ENCODE measurements around the gene POLN. TPM values are rescaled to one million over a fixed set of nuclear protein-coding genes. Genes with fewer than 3 reads are reported as not detected.
"Not testable (repeated sequence)": the region's sequence is repeated elsewhere in the genome, so short reads cannot be mapped to it uniquely, and the experiment has no call there.

The POLN gene
- total RNA-seq, 2 donors from 2014 or later, result 7.8 to 8.0 TPM

DNA sequence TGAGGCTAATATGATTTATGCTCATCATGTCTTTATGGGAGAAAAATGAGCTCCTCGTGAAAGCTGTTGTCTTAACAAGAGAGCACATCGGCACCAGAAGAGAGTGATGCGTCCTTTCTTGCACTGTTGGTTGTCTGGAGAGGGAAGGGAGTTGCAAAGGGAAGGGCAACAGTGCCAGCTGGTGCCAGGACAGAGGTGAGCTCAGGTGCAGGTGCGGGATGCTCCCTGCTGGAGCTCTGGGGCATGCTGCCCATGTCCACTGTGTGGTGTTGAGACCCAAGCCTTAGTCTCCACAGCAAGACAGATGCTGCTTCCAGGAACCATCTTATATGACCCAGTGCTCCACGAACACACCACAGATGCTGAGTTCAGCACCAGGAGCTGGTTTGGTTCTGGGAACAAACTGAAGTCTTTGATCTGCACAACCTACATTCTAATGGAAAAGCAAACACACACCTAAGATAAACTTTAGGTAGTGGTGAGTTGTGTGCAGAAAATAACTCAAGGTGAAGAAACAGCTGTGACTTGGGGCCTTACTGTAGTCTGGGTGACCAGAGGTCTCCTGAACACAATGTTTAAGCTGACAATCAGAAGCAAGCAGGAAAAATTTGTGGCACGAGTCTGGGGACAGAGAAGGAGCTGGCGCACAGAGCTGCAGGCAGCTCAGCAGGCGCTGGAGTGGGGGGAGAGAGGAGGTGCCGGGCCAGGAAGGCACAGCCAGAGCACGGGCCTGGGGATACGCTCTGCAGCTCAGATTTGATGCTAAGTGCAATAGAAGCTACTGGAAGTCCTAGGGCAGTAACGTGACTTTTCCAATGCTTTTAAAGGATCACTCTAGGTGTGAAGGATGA lies 73.2 kb downstream of the POLN start:
- Mint-ChIP-seq H3K4me3 (no peak overlapping the region), H3K9me3 (no peaks in the 10 kb centered on the region), H3K36me3 (ENCODE audit: low read depth) (no peaks in the 10 kb centered on the region), H3K27me3 (no peaks in the 10 kb centered on the region), H3K4me1 (peaks cover 14% of the 10 kb centered on the region), H3K27ac (peak overlapping the region; percentile 26)
- no peak for ATAC-seq (replicated peaks)

DNA sequence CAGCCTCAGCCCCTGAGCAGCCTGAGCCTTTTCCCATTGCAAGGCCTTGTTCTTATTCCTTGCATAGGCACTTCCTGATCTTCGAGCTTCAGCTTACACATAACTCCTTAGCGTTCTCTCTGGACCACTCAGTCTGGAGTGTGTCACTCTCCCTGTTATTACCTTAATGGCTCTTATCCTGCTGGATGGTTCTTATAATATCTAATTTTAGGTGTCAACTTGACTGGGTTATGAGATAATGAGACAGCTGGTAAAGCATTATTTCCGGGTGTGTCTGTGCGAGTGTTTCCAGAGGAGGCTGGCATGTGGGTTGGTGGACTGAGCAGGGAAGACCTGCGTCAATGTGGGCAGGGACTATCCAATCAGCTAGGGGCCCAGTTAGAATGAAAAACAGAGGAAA lies 75.7 kb downstream of the POLN start:
- Mint-ChIP-seq H3K36me3 (ENCODE audit: low read depth) (no peaks in the 10 kb centered on the region), H3K9me3 (no peaks in the 10 kb centered on the region), H3K27ac (no peak overlapping the region), H3K4me1 (no peaks in the 10 kb centered on the region), H3K4me3 (no peak overlapping the region), H3K27me3 (no peaks in the 10 kb centered on the region)
- no peak for ATAC-seq (replicated peaks)

DNA sequence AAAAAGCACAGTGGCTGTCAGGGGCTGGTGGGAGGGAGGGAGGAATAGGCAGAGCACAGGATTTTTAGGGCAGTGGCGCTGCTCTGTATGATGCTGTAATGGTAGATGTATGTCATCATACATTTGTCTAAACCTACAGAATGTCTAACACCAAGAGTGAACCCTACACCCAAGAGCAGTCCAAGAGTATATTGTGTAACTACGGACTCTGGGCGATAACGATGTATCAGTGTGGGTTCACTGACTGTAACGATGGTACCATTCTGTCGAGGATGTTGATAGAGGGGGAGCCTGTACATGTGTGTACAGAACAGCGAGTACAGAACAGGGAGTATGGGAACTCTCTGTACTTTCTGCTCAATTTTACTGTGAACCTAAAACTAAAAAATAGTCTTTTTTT lies 76.5 kb downstream of the POLN start:
- Mint-ChIP-seq H3K4me3 (no peak overlapping the region), H3K9me3 (no peaks in the 10 kb centered on the region), H3K27ac (no peak overlapping the region), H3K4me1 (no peaks in the 10 kb centered on the region), H3K27me3 (no peaks in the 10 kb centered on the region), H3K36me3 (ENCODE audit: low read depth) (no peaks in the 10 kb centered on the region)
- ATAC-seq (replicated peaks), result no peak

DNA sequence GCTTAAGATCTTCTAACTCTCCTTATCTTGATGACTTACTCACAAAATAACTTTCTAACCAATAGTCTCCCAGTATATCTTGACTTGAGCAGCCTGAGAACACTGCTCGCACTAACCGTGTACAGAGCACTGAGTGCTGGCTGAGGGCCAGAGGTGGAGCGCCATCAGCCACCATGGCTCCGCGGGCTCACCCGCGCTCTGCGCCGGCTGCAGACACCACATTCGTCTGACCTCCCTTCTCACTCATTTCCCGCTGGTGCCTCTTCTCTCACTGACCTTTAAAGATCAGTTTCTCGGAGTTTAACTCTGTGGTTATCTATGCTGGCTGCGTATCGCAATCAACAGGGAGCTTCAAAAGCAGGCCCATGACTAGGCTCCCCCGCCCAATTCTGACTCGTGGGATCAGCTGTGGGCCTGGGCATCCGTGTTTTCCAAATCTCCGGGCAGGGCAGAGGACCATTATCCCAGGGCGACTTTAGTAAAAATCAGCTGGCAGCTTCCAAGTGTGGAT lies 78.6 kb downstream of the POLN start:
- no peaks in the 10 kb centered on the region for H3K36me3 Mint-ChIP-seq (ENCODE audit: low read depth)
- H3K4me3 Mint-ChIP-seq, result no peak overlapping the region
- no peak for ATAC-seq (replicated peaks)
- no peaks in the 10 kb centered on the region for H3K4me1 Mint-ChIP-seq
- no peaks in the 10 kb centered on the region for H3K27me3 Mint-ChIP-seq
- H3K9me3 Mint-ChIP-seq, result no peaks in the 10 kb centered on the region
- no peak overlapping the region for H3K27ac Mint-ChIP-seq

DNA sequence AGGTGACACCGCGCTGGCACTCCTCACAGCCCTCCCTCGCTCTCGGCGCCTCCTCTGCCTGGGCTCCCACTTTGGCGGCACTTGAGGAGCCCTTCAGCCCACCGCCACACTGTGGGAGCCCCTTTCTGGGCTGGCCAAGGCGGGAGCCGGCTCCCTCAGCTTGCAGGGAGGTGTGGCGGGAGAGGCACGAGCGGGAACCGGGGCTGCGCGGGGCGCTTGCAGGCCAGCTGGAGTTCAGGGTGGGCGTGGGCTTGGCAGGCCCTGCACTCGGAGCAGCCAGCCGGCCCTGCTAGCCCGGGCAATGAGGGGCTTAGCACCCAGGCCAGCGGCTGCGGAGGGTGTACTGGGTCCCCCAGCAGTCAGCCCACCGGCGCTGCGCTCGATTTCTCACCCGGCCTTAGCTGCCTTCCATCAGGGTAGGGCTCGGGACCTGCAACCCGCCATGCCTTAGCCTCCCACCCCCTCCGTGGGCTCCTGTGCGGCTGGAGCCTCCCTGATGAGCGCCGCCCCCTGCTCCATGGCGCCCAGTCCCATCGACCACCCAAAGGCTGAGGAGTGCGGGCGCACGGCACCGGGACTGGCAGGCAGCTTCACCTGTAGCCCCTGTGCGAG lies 80.7 kb downstream of the POLN start:
- H3K9me3 Mint-ChIP-seq; H3K4me3 Mint-ChIP-seq; H3K36me3 Mint-ChIP-seq (ENCODE audit: low read depth); H3K27me3 Mint-ChIP-seq; H3K4me1 Mint-ChIP-seq; ATAC-seq (replicated peaks); H3K27ac Mint-ChIP-seq: not testable (repeated sequence)

DNA sequence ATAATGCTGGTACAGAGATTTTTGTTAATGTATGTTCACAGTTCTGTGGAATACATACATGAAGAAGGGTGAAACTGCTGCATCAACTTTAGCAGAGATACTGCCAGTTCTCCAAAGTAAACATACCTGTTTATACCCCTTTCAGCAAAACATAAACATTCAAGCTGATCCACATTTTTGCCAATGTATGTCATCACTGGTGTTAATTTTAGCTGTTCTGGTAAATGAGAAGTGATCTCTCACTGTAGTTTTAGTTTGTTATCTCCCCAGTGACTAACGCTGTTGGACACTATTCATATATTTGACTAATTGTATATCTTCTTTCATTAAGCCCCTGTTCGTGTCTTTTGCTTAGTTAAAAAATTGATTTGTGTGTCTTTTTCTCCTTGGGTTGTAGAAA lies 82.0 kb downstream of the POLN start:
- Mint-ChIP-seq H3K4me3 (no peak overlapping the region), H3K27me3 (no peaks in the 10 kb centered on the region), H3K4me1 (no peaks in the 10 kb centered on the region), H3K27ac (no peak overlapping the region), H3K9me3 (no peaks in the 10 kb centered on the region), H3K36me3 (ENCODE audit: low read depth) (no peaks in the 10 kb centered on the region)
- ATAC-seq (replicated peaks), result no peak

DNA sequence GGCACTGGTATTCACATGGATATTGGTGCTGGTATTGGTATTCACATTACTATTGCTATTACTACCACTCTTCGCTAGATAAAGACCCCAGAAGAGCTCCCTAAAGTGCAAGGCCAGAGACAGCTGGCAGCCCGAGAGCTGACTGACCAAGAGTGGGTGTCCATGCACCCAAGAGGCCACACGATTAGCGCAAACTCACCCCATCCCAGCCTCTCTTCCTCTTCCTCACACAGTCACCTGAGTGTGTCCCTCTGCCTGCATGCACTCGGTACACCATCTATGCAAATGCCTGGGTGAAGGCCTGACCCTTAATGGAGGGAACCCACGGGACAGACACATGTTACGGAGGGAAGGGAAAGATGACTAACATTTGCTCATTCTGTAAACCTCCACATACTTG lies 86.7 kb downstream of the POLN start:
- H3K4me1 Mint-ChIP-seq, result no peaks in the 10 kb centered on the region
- H3K9me3 Mint-ChIP-seq, result no peaks in the 10 kb centered on the region
- no peaks in the 10 kb centered on the region for H3K36me3 Mint-ChIP-seq (ENCODE audit: low read depth)
- H3K4me3 Mint-ChIP-seq, result no peak overlapping the region
- no peaks in the 10 kb centered on the region for H3K27me3 Mint-ChIP-seq
- ATAC-seq (replicated peaks), result no peak
- no peak overlapping the region for H3K27ac Mint-ChIP-seq

DNA sequence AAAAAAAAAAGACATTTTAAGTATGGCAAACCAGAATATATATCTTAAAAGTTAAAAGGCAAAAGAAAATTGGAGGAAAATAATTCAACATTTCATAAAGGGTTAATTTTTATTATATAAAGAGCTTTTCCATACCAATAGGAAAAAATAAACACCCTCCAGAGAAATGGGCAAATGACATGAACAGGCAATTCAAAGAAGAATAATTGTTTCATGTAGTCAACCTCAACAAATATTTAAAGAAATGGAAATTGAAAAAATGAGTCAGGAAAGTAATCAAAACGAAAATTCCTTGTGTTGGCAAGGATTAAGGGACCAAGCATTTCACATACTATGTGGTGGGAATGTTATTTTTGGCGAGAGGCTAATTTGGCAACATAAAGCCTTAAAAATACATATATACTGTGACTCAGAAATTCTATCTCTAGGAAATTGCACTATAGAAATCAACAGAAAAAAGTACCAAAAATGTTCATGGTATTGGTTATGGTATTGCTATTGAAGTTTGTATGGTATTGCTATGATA lies 87.6 kb downstream of the POLN start:
- Mint-ChIP-seq H3K27ac (no peak overlapping the region), H3K9me3 (no peaks in the 10 kb centered on the region), H3K27me3 (no peaks in the 10 kb centered on the region), H3K4me3 (no peak overlapping the region), H3K4me1 (no peaks in the 10 kb centered on the region), H3K36me3 (ENCODE audit: low read depth) (no peaks in the 10 kb centered on the region)
- ATAC-seq (replicated peaks), result no peak

DNA sequence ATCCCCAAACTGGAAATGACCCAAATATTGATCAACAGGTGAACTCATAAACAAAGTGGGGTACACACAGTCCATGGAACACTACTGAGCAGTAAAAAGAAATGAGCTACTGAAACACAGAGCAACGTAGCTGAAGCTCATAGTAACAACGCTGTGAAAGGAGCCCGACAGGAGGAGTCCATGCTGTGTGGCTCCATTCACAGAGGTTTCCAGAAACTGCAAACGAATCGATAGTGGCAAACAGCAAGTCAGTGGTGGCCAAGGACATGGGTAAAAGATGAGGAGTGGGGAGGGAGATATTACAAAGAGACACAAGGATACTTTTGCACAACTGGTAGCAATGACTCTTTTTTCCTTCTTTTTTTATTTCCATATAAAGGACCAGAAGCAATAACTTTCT lies 90.4 kb downstream of the POLN start:
- Mint-ChIP-seq H3K4me3 (no peak overlapping the region), H3K36me3 (ENCODE audit: low read depth) (no peaks in the 10 kb centered on the region), H3K27ac (no peak overlapping the region), H3K9me3 (no peaks in the 10 kb centered on the region), H3K4me1 (no peaks in the 10 kb centered on the region), H3K27me3 (no peaks in the 10 kb centered on the region)
- no peak for ATAC-seq (replicated peaks)

DNA sequence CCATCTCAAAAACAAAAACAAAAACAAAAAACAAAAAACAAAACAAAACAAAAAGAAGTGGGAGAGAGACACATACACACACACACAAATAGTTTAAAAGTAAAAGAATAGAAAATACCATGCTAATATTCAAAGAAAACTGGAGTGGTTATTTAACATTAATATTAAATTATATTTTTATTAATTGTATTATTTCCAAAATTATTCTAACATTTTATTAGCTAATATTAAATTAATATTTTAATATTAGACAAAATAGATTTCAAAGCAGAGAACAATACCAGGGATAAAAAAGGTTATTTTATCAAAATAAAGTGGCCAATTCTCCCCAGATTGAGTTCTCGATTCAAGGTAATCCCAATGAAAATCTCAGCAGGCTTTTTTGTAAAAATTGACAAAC lies 91.8 kb downstream of the POLN start:
- H3K4me1 Mint-ChIP-seq, result no peaks in the 10 kb centered on the region

DNA sequence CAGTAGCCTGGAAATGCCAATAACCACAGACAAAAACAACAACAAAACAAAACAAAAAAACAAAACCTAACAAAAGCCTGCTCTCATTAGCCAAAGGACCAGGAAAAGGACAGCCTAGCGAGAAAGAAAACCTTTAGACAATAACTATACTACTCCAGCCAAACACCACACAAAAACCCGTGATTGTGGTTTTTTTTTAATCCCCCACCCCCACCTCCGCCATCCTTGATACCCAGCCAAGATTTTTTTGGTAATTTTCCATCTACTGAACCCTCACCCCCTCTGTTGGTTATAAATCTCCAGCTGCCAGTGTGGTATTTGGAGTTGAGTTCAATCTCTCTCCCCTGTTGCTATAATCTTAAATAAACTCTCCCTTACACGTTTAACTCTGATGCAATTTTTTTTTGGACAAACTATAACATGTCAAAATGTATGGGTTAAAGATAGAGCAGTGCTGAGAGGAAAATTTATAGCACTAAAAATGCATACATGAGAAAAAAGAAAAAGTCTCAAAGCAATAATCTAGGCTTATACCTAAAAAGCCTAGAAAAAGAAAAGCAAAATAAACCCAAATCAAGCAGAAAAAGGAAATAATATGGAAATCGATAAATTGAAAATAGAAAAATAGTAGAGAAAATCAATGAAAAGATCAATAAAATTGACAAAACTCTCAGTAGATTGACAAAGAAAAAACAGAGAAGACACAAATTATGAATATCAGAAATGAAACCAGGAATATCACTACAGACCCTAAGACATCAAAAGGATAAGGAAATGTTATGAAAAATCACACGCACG lies 99.1 kb downstream of the POLN start:
- Mint-ChIP-seq H3K9me3 (no peaks in the 10 kb centered on the region), H3K4me3 (no peak overlapping the region), H3K27ac (no peak overlapping the region), H3K4me1 (peaks cover 6% of the 10 kb centered on the region), H3K27me3 (no peaks in the 10 kb centered on the region), H3K36me3 (ENCODE audit: low read depth) (no peaks in the 10 kb centered on the region)
- ATAC-seq (replicated peaks), result no peak

More for the DNA sequence above, 91.8 kb downstream of the POLN start:
- H3K36me3 Mint-ChIP-seq (ENCODE audit: low read depth), result no peaks in the 10 kb centered on the region
- ATAC-seq (replicated peaks), result no peak
- H3K9me3 Mint-ChIP-seq, result no peaks in the 10 kb centered on the region
- no peak overlapping the region for H3K27ac Mint-ChIP-seq
- H3K27me3 Mint-ChIP-seq, result no peaks in the 10 kb centered on the region
- no peak overlapping the region for H3K4me3 Mint-ChIP-seq

DNA sequence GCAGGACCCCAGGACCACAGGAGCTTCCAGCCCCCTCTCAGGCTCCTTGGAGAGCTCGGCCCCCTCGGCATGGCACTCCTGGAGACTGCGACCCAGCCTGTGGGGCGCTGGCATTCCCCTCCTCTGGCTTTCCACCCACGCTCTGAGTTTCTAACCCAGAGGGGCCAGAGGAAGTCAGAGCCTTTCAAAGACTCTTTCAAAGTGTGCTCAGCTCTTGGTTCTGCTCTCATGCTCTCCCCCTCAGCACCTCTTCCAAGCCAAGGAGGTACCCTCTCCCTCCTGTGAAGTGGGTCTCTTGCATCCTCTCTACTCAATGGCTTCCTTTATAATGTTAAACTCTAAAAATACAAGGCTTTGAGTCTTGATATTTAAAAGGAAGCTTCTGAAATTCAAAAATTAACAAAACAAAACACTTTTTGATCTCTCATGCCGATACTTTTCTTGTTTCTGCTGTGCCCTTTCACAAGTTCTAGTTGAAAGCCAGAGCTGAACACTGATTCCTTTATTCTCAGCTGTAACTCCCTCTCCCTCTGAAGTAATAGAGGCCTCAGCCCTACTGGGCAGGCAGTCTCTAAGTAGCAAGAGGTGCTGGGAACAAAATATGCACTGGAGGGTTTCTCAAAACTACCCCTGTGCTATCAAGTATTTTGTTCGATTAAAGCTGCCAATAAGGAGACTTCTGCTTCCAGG lies 100.0 kb downstream of the POLN start:
- peaks cover 6% of the 10 kb centered on the region for H3K4me1 Mint-ChIP-seq
- H3K27ac Mint-ChIP-seq, result no peak overlapping the region
- H3K36me3 Mint-ChIP-seq (ENCODE audit: low read depth), result no peaks in the 10 kb centered on the region
- no peaks in the 10 kb centered on the region for H3K27me3 Mint-ChIP-seq
- no peak overlapping the region for H3K4me3 Mint-ChIP-seq
- no peaks in the 10 kb centered on the region for H3K9me3 Mint-ChIP-seq
- peak; percentile 59 for ATAC-seq (replicated peaks)

DNA sequence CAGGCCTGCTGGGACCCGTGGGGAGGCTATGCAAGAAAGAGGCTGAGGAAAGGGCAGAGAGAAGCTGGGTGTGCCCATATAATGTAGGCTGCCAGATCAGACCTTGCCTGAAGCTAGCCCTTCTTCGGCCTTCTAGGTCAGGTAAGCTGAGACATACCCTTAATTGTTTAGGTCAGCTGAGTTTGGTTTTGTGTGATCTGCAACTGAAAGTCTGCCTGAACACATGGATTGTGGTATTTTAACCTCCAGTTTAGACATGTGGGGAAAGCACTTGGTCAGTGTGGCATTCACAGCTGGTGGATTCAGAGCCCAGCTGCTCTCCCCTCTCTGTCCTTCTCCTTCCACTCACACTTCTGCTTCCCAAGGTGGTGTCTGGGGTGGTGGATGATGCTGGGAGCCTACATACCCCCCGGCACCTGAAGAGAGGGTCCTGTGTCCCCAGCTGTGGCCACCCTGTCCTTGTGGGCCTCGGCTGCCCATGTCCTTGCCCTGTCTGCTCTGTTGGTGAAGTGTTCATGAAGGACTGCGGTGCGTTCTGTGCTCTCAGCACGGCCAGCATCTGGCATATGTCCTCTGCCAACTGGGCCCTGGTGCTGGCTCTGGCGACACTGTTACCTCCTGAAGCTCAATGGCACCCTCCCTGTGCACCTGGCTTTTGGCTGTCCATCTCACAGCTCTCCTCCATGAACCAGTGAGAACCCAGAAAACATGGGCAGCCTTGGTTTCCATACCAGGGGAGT lies 100.7 kb downstream of the POLN start:
- ATAC-seq (replicated peaks), result peak; percentile 6
- no peaks in the 10 kb centered on the region for H3K27me3 Mint-ChIP-seq
- no peak overlapping the region for H3K27ac Mint-ChIP-seq
- no peaks in the 10 kb centered on the region for H3K36me3 Mint-ChIP-seq (ENCODE audit: low read depth)
- H3K4me3 Mint-ChIP-seq, result no peak overlapping the region
- H3K4me1 Mint-ChIP-seq, result peaks cover 6% of the 10 kb centered on the region
- H3K9me3 Mint-ChIP-seq, result no peaks in the 10 kb centered on the region

Data from activated T-helper 17 cell treated with anti-CD3 and anti-CD28 coated beads, Interleukin-2, amount 50 U/mL, for 72 hours (primary cell).